SK-N-SH (cell line): ENCODE measurements around the gene DIS3L2. TPM values are rescaled to one million over a fixed set of nuclear protein-coding genes. Genes with fewer than 3 reads are reported as not detected.
A peak's percentile ranks its signal among the peaks of the same experiment; 100 is the strongest.

Experiments
- CTCF ChIA-PET: fragments of 300-600, 350-600 bp; formaldehyde crosslinking; extraction: SDS; loops from one replicate; lab custom pipeline; 2021; lab: Yijun Ruan, JAX
- POLR2A ChIA-PET: fragments of 350-600 bp; sonication (Branson Sonifier 250); formaldehyde crosslinking; extraction: SDS; loops from one replicate; lab custom pipeline; 2020; ENCODE audit warnings: antibody characterized with exemption, inconsistent platforms; lab: Yijun Ruan, JAX
- DNase-seq: peaks from one replicate; pipeline ENCODE4 v3.0.0; 2012
- H2AFZ ChIP-seq: fragments of 200-600 bp; sonication (generic); 2 replicates; pipeline ENCODE4 v1.8.1; 2016; ENCODE audit warnings: antibody characterized with exemption, mild to moderate bottlenecking, low read depth
- H3F3A ChIP-seq: fragments of 200-600 bp; sonication (generic); replicated peaks from 2 replicates; pipeline ENCODE3; 2016; ENCODE audit warnings: antibody characterized with exemption, mild to moderate bottlenecking; ENCODE audit not compliant: insufficient read depth
- H3K27ac ChIP-seq, 2 experiments: fragments of 200-500 bp in 1 of 2; fragments of 200-600 bp in 1 of 2; sonication (Bioruptor generic) in 1 of 2; sonication (generic), shearing (Covaris generic) in 1 of 2; 2 replicates each; pipeline versions ENCODE4 v1.5.1 to v1.6.1; 2014 to 2016; ENCODE audit warnings: low read depth in 2 of 2, inconsistent platforms in 1 of 2, low read length in 1 of 2, mild to moderate bottlenecking in 1 of 2, mixed read lengths in 1 of 2
- H3K27me3 ChIP-seq: fragments of 200-600 bp; sonication (generic), shearing (Covaris generic); 2 replicates; pipeline ENCODE4 v1.6.1; 2016; ENCODE audit warnings: mixed run types; ENCODE audit not compliant: insufficient read depth
- H3K36me3 ChIP-seq, 2 experiments: fragments of 200-500 bp in 1 of 2; fragments of 200-600 bp in 1 of 2; sonication (Bioruptor generic) in 1 of 2; sonication (generic) in 1 of 2; replicated peaks in 1 of 2; 2 replicates each; pipeline versions ENCODE3 to v1.5.1; 2014 to 2016; ENCODE audit warnings: low read length in 1 of 2, mild to moderate bottlenecking in 1 of 2; ENCODE audit not compliant: insufficient read depth in 2 of 2, control insufficient read depth in 1 of 2
- H3K4me1 ChIP-seq, 2 experiments: fragments of 200-500 bp in 1 of 2; fragments of 200-600 bp in 1 of 2; sonication (Bioruptor generic) in 1 of 2; sonication (generic), shearing (Covaris generic) in 1 of 2; 2 replicates each; pipeline versions ENCODE4 v1.5.1 to v1.6.1; 2014 to 2016; ENCODE audit warnings: low read depth in 1 of 2, low read length in 1 of 2, mixed run types in 1 of 2; ENCODE audit not compliant: insufficient read depth in 2 of 2, control insufficient read depth in 1 of 2
- H3K4me2 ChIP-seq: fragments of 200-600 bp; sonication (generic), shearing (Covaris generic); 2 replicates; pipeline ENCODE4 v1.6.1; 2017; ENCODE audit warnings: mixed run types
- H3K4me3 ChIP-seq, 2 experiments: fragments of 200-500 bp in 1 of 2; fragments of 200-600 bp in 1 of 2; sonication (Bioruptor generic) in 1 of 2; sonication (generic), shearing (Covaris generic) in 1 of 2; 2 replicates each; pipeline versions ENCODE4 v1.5.1 to v1.8.1; 2014 to 2016; ENCODE audit warnings: low read depth in 2 of 2, inconsistent platforms in 1 of 2, low read length in 1 of 2, mild to moderate bottlenecking in 1 of 2, mixed read lengths in 1 of 2, moderate library complexity in 1 of 2
- H3K79me2 ChIP-seq: fragments of 200-600 bp; sonication (generic); 2 replicates; pipeline ENCODE4 v1.8.1; 2017; ENCODE audit warnings: mild to moderate bottlenecking; ENCODE audit not compliant: insufficient read depth
- H3K9ac ChIP-seq: fragments of 200-600 bp; sonication (generic); 2 replicates; pipeline ENCODE4 v1.6.1; 2017; ENCODE audit warnings: mixed run types
- H3K9me2 ChIP-seq: fragments of 200-600 bp; sonication (generic); 2 replicates; pipeline ENCODE4 v1.6.1; 2017; ENCODE audit warnings: mixed run types
- H3K9me3 ChIP-seq: fragments of 200-600 bp; sonication (generic); 2 replicates; pipeline ENCODE4 v1.6.1; 2017; ENCODE audit warnings: mixed run types, mild to moderate bottlenecking, moderate library complexity
- H4K20me1 ChIP-seq: fragments of 200-600 bp; sonication (generic); 2 replicates; pipeline ENCODE4 v1.6.1; 2017; ENCODE audit warnings: mild to moderate bottlenecking, mixed run types; ENCODE audit not compliant: insufficient read depth
- ELF1 ChIP-seq: IDR thresholded peaks from 2 replicates; pipeline ENCODE4 v1.4.0; 2012
- EP300 ChIP-seq, 2 experiments: IDR thresholded peaks; 2 replicates each; pipeline versions ENCODE4 v1.4.0 to v1.6.1; 2012; ENCODE audit warnings: borderline replicate concordance in 1 of 2, low read depth in 1 of 2, low read length in 1 of 2
- FOSL2 ChIP-seq: IDR thresholded peaks from 2 replicates; pipeline ENCODE4 v1.4.0; 2012; ENCODE audit warnings: low read depth, mild to moderate bottlenecking, moderate library complexity, borderline replicate concordance
- FOXM1 ChIP-seq: IDR thresholded peaks from 2 replicates; pipeline ENCODE4 v1.4.0; 2012; ENCODE audit warnings: low read depth, mild to moderate bottlenecking
- GATA2 ChIP-seq: sonication (generic); formaldehyde crosslinking; IDR thresholded peaks from 2 replicates; pipeline ENCODE4 v1.5.0; 2020; ENCODE audit warnings: mild to moderate bottlenecking, missing genetic modification reagents
- JUND ChIP-seq: IDR thresholded peaks from 2 replicates; pipeline ENCODE4 v1.4.0; 2012
- NFIC ChIP-seq: IDR thresholded peaks from 2 replicates; pipeline ENCODE4 v1.4.0; 2012; ENCODE audit warnings: borderline replicate concordance
- NRF1 ChIP-seq: IDR thresholded peaks from 2 replicates; pipeline ENCODE4 v1.6.1; 2012; ENCODE audit warnings: low read depth, mild to moderate bottlenecking, low read length
- POLR2AphosphoS5 ChIP-seq: IDR thresholded peaks from 2 replicates; pipeline ENCODE4 v1.6.1; 2012; ENCODE audit warnings: low read depth, low read length
- RCOR1 ChIP-seq: fragments of 150-350 bp; IDR thresholded peaks from 2 replicates; pipeline ENCODE4 v1.6.1; 2017; ENCODE audit warnings: antibody characterized with exemption, low read length
- RFX5 ChIP-seq: IDR thresholded peaks from 2 replicates; pipeline ENCODE4 v1.6.1; 2012; ENCODE audit warnings: mild to moderate bottlenecking, improper control_type of control experiment, low read length
- RXRA ChIP-seq: IDR thresholded peaks from 2 replicates; pipeline ENCODE4 v1.4.0; 2012; ENCODE audit warnings: low read depth, mild to moderate bottlenecking, borderline replicate concordance
- SIN3A ChIP-seq: IDR thresholded peaks from 2 replicates; pipeline ENCODE4 v1.6.1; 2012; ENCODE audit warnings: low read depth, mild to moderate bottlenecking, low read length, moderate library complexity, borderline replicate concordance
- TCF12 ChIP-seq: IDR thresholded peaks from 2 replicates; pipeline ENCODE4 v1.4.0; 2012
- TEAD4 ChIP-seq: IDR thresholded peaks from 2 replicates; pipeline ENCODE4 v1.4.0; 2012; ENCODE audit warnings: mild to moderate bottlenecking, borderline replicate concordance; ENCODE audit not compliant: insufficient read depth
- WGBS: methylation state at CpG from one replicate; pipeline ENCODE4 v1.1.6; 2017; ENCODE audit warnings: low lambda C conversion rate; 5-methylcytosine and 5-hydroxymethylcytosine counted together
- polyA plus RNA-seq, 3 experiments: library from polyadenylated mRNA; depleted of rRNA; stranded (reverse); fragments of >200 nt; gene quantifications; 2 replicates each; pipeline ENCODE4 v1.2.3, GENCODE V29; 2012
- TF ChIP-seq, protein P1 (sequence below): fragments of 200-600 bp; sonication (generic); IDR thresholded peaks from 2 replicates; pipeline ENCODE4 v1.6.1; 2017; ENCODE audit warnings: antibody characterized with exemption, mild to moderate bottlenecking, moderate library complexity
- TF ChIP-seq, protein P2 (sequence below): fragments of 150-350 bp; IDR thresholded peaks from 2 replicates; pipeline ENCODE4 v1.6.1; 2017; ENCODE audit warnings: antibody characterized with exemption, low read length, low read depth, borderline replicate concordance
- TF ChIP-seq, protein P3 (sequence below): IDR thresholded peaks from 2 replicates; pipeline ENCODE4 v1.4.0; 2012; ENCODE audit warnings: low read depth, borderline replicate concordance
- TF ChIP-seq, protein P4 (sequence below): IDR thresholded peaks from 2 replicates; pipeline ENCODE4; 2012
- TF ChIP-seq, protein P5 (sequence below): IDR thresholded peaks from 2 replicates; pipeline ENCODE4 v1.4.0; 2012; ENCODE audit warnings: low read depth, borderline replicate concordance

The DIS3L2 gene
- polyA plus RNA-seq, 1 of the 3 experiments (the other 2 are of a cell fraction) = 17.9 TPM

DNA sequence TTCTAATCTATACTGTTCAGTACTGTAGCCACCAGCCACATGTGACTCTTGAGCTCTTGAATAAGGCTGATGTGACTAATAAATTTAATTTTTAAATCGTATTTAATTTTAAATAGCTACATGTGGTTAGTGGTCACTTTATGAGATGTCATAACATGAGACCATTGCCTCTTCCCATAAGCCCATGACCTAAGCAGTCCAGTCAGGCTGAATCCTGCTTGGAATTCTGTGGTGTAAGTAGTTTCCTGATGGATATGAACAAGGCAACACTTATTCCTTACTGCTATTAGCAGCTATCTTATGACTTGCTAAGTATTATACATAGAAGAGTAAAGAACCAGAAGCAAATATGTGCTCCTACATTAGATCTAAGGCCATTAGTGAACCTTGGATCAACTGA, 150.0 kb downstream of the DIS3L2 start:
- H3K4me1 ChIP-seq = no peaks in the 10 kb centered on the region
- H3K9ac ChIP-seq = no peak overlapping the region
- no peaks in the 10 kb centered on the region for H3K27me3 ChIP-seq
- no peaks in the 10 kb centered on the region for H3K9me2 ChIP-seq
- H4K20me1 ChIP-seq = no peaks in the 10 kb centered on the region
- ChIA-PET POLR2A (no interaction called here), CTCF (interaction anchor here (0.9 to 1.0 kb wide), 2 partner anchors 14 to 186 kb away, joined by 3 read pairs; no protein-coding TSS in a partner anchor)
- peaks cover 8% of the 10 kb centered on the region for H3F3A ChIP-seq
- H3K9me3 ChIP-seq = no peaks in the 10 kb centered on the region
- no peaks in the 10 kb centered on the region for H3K36me3 ChIP-seq
- H3K79me2 ChIP-seq = no peaks in the 10 kb centered on the region
- 79% methylated on average over 1 of the region's 1 CpG for WGBS
- TF ChIP-seq, protein P1, sequence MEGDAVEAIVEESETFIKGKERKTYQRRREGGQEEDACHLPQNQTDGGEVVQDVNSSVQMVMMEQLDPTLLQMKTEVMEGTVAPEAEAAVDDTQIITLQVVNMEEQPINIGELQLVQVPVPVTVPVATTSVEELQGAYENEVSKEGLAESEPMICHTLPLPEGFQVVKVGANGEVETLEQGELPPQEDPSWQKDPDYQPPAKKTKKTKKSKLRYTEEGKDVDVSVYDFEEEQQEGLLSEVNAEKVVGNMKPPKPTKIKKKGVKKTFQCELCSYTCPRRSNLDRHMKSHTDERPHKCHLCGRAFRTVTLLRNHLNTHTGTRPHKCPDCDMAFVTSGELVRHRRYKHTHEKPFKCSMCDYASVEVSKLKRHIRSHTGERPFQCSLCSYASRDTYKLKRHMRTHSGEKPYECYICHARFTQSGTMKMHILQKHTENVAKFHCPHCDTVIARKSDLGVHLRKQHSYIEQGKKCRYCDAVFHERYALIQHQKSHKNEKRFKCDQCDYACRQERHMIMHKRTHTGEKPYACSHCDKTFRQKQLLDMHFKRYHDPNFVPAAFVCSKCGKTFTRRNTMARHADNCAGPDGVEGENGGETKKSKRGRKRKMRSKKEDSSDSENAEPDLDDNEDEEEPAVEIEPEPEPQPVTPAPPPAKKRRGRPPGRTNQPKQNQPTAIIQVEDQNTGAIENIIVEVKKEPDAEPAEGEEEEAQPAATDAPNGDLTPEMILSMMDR = no peak
- TF ChIP-seq EP300 (IDR thresholded peaks at IDR 0.05; ENCODE audit: borderline replicate concordance in 1 of 2, low read depth in 1 of 2, low read length in 1 of 2) = no peak
- TF ChIP-seq POLR2AphosphoS5 = no peak
- no peak for TF ChIP-seq NFIC
- TF ChIP-seq, protein P2, sequence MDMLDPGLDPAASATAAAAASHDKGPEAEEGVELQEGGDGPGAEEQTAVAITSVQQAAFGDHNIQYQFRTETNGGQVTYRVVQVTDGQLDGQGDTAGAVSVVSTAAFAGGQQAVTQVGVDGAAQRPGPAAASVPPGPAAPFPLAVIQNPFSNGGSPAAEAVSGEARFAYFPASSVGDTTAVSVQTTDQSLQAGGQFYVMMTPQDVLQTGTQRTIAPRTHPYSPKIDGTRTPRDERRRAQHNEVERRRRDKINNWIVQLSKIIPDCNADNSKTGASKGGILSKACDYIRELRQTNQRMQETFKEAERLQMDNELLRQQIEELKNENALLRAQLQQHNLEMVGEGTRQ = no peak
- TF ChIP-seq GATA2 = no peak
- no peak for TF ChIP-seq NRF1
- TF ChIP-seq RCOR1 = no peak
- TF ChIP-seq SIN3A = no peak
- TF ChIP-seq JUND = no peak
- TF ChIP-seq, protein P3, sequence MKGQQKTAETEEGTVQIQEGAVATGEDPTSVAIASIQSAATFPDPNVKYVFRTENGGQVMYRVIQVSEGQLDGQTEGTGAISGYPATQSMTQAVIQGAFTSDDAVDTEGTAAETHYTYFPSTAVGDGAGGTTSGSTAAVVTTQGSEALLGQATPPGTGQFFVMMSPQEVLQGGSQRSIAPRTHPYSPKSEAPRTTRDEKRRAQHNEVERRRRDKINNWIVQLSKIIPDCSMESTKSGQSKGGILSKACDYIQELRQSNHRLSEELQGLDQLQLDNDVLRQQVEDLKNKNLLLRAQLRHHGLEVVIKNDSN = no peak
- no peak for TF ChIP-seq ELF1
- no peak for TF ChIP-seq RFX5
- no peak overlapping the region for H3K27ac ChIP-seq
- no peak overlapping the region for H3K4me2 ChIP-seq
- H3K4me3 ChIP-seq = no peak overlapping the region
- no peak overlapping the region for H2AFZ ChIP-seq
- DNase-seq = no peak

DNA sequence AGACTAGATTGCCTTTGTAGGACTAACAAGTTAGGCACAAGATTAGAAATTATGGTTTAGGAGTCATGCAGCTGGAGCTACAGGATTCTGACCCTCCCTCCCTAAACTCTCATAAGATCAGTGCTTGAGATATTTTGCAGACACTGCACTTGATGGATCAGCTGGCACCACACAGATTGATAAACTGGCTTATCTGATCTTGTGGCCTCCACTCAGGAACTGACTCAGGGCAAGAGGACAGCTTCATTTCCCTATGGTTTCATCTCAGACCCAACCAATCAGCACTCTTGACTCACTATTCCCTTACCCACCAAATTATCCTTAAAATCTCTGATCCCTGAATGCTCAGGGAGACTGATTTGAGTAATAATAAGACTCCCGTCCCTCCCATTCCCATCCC, 152.3 kb downstream of the DIS3L2 start:
- H3K27me3 ChIP-seq = no peaks in the 10 kb centered on the region
- no peaks in the 10 kb centered on the region for H3K9me2 ChIP-seq
- peak overlapping the region in 1 of 2 experiments; percentile 39; a peak in 1 of 4 replicates for H3K27ac ChIP-seq
- no peak for DNase-seq
- H3F3A ChIP-seq = peaks cover 8% of the 10 kb centered on the region
- H3K9me3 ChIP-seq = no peaks in the 10 kb centered on the region
- H2AFZ ChIP-seq = no peak overlapping the region
- TF ChIP-seq TCF12 (peak; percentile 96), RFX5 (no peak), JUND (peak; percentile 83), EP300 (IDR thresholded peaks at IDR 0.05; ENCODE audit: borderline replicate concordance in 1 of 2, low read depth in 1 of 2, low read length in 1 of 2) (peak in 1 of 2 experiments; percentile 83; a peak in 2 of 4 replicates), NFIC (peak; percentile 81), GATA2 (no peak), FOSL2 (peak; percentile 25; the same call in 1 of the 2 replicates), RXRA (peak; percentile 68; the same call in 1 of the 2 replicates), TEAD4 (peak; percentile 71), FOXM1 (0 out of 2 replicates have a peak, but pooled peaks have one; percentile 63)
- TF ChIP-seq, protein P4, sequence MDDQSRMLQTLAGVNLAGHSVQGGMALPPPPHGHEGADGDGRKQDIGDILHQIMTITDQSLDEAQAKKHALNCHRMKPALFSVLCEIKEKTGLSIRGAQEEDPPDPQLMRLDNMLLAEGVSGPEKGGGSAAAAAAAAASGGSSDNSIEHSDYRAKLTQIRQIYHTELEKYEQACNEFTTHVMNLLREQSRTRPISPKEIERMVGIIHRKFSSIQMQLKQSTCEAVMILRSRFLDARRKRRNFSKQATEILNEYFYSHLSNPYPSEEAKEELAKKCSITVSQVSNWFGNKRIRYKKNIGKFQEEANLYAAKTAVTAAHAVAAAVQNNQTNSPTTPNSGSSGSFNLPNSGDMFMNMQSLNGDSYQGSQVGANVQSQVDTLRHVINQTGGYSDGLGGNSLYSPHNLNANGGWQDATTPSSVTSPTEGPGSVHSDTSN = peak; percentile 92
- TF ChIP-seq, protein P5, sequence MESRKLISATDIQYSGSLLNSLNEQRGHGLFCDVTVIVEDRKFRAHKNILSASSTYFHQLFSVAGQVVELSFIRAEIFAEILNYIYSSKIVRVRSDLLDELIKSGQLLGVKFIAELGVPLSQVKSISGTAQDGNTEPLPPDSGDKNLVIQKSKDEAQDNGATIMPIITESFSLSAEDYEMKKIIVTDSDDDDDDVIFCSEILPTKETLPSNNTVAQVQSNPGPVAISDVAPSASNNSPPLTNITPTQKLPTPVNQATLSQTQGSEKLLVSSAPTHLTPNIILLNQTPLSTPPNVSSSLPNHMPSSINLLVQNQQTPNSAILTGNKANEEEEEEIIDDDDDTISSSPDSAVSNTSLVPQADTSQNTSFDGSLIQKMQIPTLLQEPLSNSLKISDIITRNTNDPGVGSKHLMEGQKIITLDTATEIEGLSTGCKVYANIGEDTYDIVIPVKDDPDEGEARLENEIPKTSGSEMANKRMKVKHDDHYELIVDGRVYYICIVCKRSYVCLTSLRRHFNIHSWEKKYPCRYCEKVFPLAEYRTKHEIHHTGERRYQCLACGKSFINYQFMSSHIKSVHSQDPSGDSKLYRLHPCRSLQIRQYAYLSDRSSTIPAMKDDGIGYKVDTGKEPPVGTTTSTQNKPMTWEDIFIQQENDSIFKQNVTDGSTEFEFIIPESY = no peak
- no peaks in the 10 kb centered on the region; the same call in 1 of the 2 replicates for H4K20me1 ChIP-seq
- no peak overlapping the region for H3K9ac ChIP-seq
- 29% methylated on average over 1 of the region's 1 CpG for WGBS
- no peaks in the 10 kb centered on the region for H3K36me3 ChIP-seq
- no peak overlapping the region for H3K4me3 ChIP-seq
- H3K4me1 ChIP-seq = no peaks in the 10 kb centered on the region
- ChIA-PET CTCF (interaction anchor here (1.3 kb wide), 1 partner anchor 12 kb away, joined by 5 read pairs; no protein-coding TSS in a partner anchor), POLR2A (no interaction called here)
- no peaks in the 10 kb centered on the region for H3K79me2 ChIP-seq
- peak overlapping the region; percentile 5; the same call in 1 of the 2 replicates for H3K4me2 ChIP-seq
